Measurements from ENCODE around the gene C1orf122. TPM values are rescaled to one million over a fixed set of nuclear protein-coding genes. Genes with fewer than 3 reads are reported as not detected.
A peak's percentile ranks its signal among the peaks of the same experiment; 100 is the strongest.

The C1orf122 gene
- polyA plus RNA-seq, 2 of the 4 experiments (the other 2 are of a cell fraction) = 21.3 to 29.1 TPM

DNA sequence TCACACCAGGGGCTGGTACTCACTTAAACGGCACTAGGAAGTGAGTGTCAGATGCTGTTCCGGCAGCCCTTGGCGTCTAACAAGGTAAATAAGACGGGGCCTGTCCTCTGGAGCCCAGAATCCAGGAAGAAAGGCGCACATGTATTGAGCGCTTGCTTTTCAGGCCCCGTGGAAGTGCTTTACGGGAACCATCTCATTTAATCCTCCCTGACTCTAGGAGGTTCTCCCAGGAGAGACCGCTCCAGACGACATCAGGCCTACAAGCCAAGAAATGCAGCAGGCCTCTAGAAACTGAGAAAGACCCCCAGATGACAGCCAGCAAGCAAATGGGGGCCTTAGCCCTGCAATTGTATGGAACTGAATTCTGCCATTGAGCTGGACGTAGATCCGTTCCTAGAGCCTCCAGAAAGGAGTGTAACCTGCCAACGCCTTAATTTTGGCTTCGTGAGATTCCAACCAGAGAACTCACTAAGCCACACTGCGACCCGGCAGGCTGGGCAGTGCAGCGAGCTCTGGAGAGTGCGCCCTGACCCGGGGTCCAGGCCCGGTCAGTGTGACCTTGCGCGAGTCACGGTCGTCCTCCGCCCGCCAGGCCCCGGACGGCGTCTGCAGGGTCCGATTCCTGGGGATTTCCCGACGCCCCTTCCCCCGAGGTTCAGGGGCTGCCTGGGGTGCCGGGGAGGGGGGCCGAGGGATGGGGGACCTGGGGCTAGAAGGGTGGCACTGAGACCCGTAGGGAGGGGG lies 14.5 kb upstream of the C1orf122 start (continued):
- TF ChIP-seq, protein P1, sequence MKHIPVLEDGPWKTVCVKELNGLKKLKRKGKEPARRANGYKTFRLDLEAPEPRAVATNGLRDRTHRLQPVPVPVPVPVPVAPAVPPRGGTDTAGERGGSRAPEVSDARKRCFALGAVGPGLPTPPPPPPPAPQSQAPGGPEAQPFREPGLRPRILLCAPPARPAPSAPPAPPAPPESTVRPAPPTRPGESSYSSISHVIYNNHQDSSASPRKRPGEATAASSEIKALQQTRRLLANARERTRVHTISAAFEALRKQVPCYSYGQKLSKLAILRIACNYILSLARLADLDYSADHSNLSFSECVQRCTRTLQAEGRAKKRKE (CRISPR knock-in tag; IDR thresholded peaks at IDR 0.05; ENCODE audit: low read depth) = no peak
- no peak for TF ChIP-seq CHD4 (IDR thresholded peaks at IDR 0.05; ENCODE audit: borderline replicate concordance)

DNA sequence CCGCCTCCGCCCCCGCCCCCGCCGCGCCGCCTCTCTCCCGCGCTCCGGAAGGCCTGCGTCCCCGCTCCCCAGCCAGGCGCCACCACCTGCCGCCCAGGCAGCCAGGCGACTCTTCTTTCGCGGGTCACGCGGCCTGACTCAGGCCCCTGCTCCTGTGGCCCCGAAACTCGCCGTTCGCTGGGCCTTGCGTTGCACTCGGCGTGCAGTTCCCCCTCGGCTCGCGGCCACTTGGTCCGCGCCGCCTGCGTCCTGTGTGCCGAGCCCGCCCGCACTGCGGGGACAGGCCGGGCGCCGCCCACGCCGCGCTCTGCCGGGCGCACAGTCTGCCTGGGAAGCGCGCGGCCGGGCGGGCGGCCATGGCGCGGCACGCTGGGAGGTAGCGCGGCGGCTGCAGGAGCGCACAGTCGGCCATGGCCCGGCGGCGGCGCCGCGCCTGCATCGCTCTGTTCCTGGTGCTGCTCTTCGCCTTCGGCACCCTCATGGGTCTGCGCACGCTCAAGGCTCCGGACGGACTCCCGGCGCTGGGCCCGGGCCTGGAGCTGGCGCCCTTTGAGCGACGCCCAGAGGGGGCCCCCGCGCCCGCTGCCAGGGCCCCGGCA lies 13.7 kb upstream of the C1orf122 start, which contains the start of gene MANEAL:
MANEAL (plus strand) TSS at position 75 of the 599 bp plus-strand sequence; CDS start at position 411, 336 bp downstream.
- peak within 1 kb of the TSS; percentile 76 for H3K4me3 ChIP-seq
- peak within 1 kb of the TSS; percentile 91 to 95 for H3K27ac ChIP-seq
- no peaks in the 10 kb centered on the region for H3K9me3 ChIP-seq
- no CpG with 5 or more reads among the region's 82 CpGs for WGBS (ENCODE audit: missing lambda C conversion rate)
- ATAC-seq = peak; percentile 86 to 90
- CTCF ChIA-PET = interaction anchor here (0.6 to 0.9 kb wide), 2 partner anchors 66 to 341 kb away, joined by 3 read pairs; no protein-coding TSS in a partner anchor
- no peak for FAIRE-seq
- POLR2A ChIA-PET = interaction anchor here (0.6 kb wide), 1 partner anchor 196 kb away, joined by 4 read pairs; no protein-coding TSS in a partner anchor
- H3K4me2 ChIP-seq = peak within 1 kb of the TSS; percentile 98
- peaks cover 5% of the 10 kb centered on the region; the same call in 1 of the 3 replicates for H3K4me1 ChIP-seq
- peak; percentile 39 to 57 for DNase-seq (ENCODE audit: low read depth in 1 of 2, low spot score in 1 of 2)
- TF ChIP-seq PHF8 (IDR thresholded peaks at IDR 0.05; ENCODE audit: borderline replicate concordance, low read depth) = peak; percentile 13; the same call in 1 of the 2 replicates
- TF ChIP-seq ZSCAN20 (CRISPR knock-in tag; IDR thresholded peaks at IDR 0.05) = no peak
- TF ChIP-seq, protein P2, sequence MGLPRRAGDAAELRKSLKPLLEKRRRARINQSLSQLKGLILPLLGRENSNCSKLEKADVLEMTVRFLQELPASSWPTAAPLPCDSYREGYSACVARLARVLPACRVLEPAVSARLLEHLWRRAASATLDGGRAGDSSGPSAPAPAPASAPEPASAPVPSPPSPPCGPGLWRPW (IDR thresholded peaks at IDR 0.05) = no peak
- TF ChIP-seq CEBPB (IDR thresholded peaks at IDR 0.05) = no peak
- TF ChIP-seq TP53 (CRISPR knock-in tag; IDR thresholded peaks at IDR 0.05) = no peak
- TF ChIP-seq RNF2 (IDR thresholded peaks at IDR 0.05; ENCODE audit: borderline replicate concordance, low read depth) = no peak
- TF ChIP-seq ZC3H11A (IDR thresholded peaks at IDR 0.05) = no peak
- no peak for TF ChIP-seq MAFK (IDR thresholded peaks at IDR 0.05; ENCODE audit: partially characterized antibody)
- no peak for TF ChIP-seq EP300 (IDR thresholded peaks at IDR 0.05)
- TF ChIP-seq HOXA7 (CRISPR knock-in tag; IDR thresholded peaks at IDR 0.05) = no peak
- no peak for TF ChIP-seq RFX5 (IDR thresholded peaks at IDR 0.05)
- TF ChIP-seq SMC3 (IDR thresholded peaks at IDR 0.05) = no peak
- TF ChIP-seq EHMT2 (IDR thresholded peaks at IDR 0.05; ENCODE audit: low read depth) = no peak
- TF ChIP-seq ZNF302 (CRISPR knock-in tag; IDR thresholded peaks at IDR 0.05) = no peak
- no peak for TF ChIP-seq CHD2 (IDR thresholded peaks at IDR 0.05; ENCODE audit: low read length, partially characterized antibody)
- TF ChIP-seq, protein P3, sequence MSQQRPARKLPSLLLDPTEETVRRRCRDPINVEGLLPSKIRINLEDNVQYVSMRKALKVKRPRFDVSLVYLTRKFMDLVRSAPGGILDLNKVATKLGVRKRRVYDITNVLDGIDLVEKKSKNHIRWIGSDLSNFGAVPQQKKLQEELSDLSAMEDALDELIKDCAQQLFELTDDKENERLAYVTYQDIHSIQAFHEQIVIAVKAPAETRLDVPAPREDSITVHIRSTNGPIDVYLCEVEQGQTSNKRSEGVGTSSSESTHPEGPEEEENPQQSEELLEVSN (IDR thresholded peaks at IDR 0.05; ENCODE audit: borderline replicate concordance, low read depth) = peak; percentile 74; the same call in 1 of the 2 replicates
- TF ChIP-seq, protein P4, sequence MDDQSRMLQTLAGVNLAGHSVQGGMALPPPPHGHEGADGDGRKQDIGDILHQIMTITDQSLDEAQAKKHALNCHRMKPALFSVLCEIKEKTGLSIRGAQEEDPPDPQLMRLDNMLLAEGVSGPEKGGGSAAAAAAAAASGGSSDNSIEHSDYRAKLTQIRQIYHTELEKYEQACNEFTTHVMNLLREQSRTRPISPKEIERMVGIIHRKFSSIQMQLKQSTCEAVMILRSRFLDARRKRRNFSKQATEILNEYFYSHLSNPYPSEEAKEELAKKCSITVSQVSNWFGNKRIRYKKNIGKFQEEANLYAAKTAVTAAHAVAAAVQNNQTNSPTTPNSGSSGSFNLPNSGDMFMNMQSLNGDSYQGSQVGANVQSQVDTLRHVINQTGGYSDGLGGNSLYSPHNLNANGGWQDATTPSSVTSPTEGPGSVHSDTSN (IDR thresholded peaks at IDR 0.05) = no peak
- TF ChIP-seq, protein P5, sequence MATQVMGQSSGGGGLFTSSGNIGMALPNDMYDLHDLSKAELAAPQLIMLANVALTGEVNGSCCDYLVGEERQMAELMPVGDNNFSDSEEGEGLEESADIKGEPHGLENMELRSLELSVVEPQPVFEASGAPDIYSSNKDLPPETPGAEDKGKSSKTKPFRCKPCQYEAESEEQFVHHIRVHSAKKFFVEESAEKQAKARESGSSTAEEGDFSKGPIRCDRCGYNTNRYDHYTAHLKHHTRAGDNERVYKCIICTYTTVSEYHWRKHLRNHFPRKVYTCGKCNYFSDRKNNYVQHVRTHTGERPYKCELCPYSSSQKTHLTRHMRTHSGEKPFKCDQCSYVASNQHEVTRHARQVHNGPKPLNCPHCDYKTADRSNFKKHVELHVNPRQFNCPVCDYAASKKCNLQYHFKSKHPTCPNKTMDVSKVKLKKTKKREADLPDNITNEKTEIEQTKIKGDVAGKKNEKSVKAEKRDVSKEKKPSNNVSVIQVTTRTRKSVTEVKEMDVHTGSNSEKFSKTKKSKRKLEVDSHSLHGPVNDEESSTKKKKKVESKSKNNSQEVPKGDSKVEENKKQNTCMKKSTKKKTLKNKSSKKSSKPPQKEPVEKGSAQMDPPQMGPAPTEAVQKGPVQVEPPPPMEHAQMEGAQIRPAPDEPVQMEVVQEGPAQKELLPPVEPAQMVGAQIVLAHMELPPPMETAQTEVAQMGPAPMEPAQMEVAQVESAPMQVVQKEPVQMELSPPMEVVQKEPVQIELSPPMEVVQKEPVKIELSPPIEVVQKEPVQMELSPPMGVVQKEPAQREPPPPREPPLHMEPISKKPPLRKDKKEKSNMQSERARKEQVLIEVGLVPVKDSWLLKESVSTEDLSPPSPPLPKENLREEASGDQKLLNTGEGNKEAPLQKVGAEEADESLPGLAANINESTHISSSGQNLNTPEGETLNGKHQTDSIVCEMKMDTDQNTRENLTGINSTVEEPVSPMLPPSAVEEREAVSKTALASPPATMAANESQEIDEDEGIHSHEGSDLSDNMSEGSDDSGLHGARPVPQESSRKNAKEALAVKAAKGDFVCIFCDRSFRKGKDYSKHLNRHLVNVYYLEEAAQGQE (IDR thresholded peaks at IDR 0.05) = no peak
- peak in 1 of 2 experiments; percentile 27; a peak in 1 of 5 replicates for TF ChIP-seq JUN (IDR thresholded peaks at IDR 0.05)
- TF ChIP-seq, protein P6, sequence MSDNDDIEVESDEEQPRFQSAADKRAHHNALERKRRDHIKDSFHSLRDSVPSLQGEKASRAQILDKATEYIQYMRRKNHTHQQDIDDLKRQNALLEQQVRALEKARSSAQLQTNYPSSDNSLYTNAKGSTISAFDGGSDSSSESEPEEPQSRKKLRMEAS (IDR thresholded peaks at IDR 0.05) = peak; percentile 43
- TF ChIP-seq POLR2A (IDR thresholded peaks at IDR 0.05; ENCODE audit: low read length) = peak; percentile 54
- no peak for TF ChIP-seq SREBF2 (IDR thresholded peaks at IDR 0.05)
- no peak for TF ChIP-seq CHD4 (IDR thresholded peaks at IDR 0.05; ENCODE audit: borderline replicate concordance)
- no peak for TF ChIP-seq NR3C1 (IDR thresholded peaks at IDR 0.05)
- TF ChIP-seq, protein P7, sequence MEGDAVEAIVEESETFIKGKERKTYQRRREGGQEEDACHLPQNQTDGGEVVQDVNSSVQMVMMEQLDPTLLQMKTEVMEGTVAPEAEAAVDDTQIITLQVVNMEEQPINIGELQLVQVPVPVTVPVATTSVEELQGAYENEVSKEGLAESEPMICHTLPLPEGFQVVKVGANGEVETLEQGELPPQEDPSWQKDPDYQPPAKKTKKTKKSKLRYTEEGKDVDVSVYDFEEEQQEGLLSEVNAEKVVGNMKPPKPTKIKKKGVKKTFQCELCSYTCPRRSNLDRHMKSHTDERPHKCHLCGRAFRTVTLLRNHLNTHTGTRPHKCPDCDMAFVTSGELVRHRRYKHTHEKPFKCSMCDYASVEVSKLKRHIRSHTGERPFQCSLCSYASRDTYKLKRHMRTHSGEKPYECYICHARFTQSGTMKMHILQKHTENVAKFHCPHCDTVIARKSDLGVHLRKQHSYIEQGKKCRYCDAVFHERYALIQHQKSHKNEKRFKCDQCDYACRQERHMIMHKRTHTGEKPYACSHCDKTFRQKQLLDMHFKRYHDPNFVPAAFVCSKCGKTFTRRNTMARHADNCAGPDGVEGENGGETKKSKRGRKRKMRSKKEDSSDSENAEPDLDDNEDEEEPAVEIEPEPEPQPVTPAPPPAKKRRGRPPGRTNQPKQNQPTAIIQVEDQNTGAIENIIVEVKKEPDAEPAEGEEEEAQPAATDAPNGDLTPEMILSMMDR (IDR thresholded peaks at IDR 0.05) = 0 out of 3 replicates have a peak, but pooled peaks have one; percentile 6
- TF ChIP-seq EHF (CRISPR knock-in tag; IDR thresholded peaks at IDR 0.05) = no peak
- no peak for TF ChIP-seq RARB (CRISPR knock-in tag; IDR thresholded peaks at IDR 0.05)
- no peak for TF ChIP-seq RAD21 (conservative IDR thresholded peaks at IDR 0.05 in 1 of 2, IDR thresholded peaks at IDR 0.05 in 1 of 2)

All from A549 (cell line).